ENCODE results near the gene TXNDC5.
"Not testable (repeated sequence)": the region's sequence is repeated elsewhere in the genome, so short reads cannot be mapped to it uniquely, and the experiment has no call there.

The TXNDC5 gene

DNA sequence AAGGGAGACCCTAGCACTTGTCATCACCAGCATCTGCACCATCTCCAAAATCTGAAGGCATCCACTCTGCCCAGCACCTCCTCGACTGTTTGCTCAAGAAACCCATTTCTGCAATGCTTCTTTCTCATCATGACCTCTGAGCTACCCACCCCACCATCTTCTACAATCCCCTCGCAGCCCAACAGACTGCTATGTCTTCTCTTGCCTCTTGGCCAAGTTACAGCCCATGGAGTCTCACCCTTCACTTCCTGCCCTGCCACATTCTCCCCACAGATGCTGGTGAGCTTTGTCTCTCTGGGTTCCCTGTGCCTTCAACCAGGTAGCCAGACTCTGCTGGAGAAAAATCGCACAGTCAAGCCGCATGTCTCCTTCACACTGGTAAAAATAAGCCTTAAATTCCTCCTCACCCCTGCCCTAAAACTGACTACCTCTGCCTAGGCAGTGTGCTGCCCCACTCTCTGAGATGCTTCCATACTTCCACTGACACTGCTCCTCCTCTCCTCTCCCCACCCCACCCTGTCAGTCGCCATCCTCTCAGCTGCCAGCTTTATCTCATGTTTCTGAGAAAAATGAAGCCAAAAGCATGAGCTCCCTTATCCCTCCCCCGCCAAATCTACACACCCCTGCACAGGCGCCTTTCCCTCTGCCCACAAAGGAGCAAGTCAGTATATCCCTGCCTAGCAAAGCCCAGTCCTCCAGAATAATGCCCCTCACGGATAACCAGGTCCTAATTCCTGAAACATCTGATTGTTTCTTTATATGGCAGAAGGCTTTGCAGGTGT lies 2.3 kb upstream of the TXNDC5 start:
- no peak for DNase-seq

DNA sequence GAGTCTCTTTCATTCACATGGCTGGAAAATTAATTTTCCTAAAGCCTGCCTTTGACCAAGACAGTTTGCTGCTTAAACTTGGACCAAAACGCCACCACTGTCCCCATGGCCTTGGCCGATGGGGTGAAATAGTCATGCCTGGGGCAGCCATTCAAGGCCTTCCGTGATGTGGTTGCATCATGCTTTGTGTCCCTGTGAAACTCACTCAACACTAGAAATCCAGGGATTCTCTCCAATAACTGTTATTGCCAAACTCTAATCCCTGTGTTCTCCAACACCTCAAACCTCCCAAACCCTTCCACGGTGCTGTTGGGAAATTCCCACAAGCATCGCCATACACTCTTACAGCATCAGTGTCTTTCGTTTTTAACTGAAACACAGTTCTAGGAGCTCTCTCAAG lies 1.4 kb upstream of the TXNDC5 start:
- DNase-seq, result no peak

DNA sequence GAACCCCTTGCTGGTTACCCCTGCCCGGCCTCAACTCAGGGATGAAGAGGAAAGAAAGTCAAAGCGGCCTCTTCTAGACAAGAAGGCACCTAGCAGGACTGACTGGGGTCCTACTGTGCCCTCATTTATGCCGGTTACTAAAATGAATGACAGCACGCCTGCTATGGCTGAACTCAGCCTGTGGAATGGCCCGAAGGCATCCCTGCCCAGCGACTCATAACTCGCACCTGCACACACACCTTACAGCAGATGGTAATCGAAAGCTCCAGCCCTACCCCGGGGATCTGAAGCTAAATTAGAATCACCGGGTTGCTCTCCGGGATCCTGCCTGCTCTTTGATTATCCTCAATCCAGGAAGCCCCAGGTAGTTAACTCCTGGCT lies 747 bp upstream of the TXNDC5 start:
- no peak for DNase-seq

DNA sequence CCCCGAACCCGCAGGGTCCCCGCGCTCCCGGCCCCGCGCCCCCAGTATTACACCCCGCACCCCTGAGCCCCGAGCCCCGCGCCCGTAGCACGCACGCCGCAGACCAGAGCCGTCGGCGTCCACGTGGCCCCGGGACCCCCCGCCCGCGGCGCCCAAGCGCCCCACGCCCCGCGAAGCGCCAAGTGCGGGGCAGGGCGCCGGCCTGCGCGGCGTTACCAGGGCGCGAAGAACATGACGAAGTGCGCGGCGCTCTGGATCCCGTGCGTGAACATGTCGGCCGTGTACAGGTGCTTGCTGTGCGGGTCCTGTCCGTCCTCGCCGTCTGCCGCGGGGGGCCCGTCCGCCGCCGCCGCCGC lies 312 bp downstream of the TXNDC5 start:
- no peak for DNase-seq

DNA sequence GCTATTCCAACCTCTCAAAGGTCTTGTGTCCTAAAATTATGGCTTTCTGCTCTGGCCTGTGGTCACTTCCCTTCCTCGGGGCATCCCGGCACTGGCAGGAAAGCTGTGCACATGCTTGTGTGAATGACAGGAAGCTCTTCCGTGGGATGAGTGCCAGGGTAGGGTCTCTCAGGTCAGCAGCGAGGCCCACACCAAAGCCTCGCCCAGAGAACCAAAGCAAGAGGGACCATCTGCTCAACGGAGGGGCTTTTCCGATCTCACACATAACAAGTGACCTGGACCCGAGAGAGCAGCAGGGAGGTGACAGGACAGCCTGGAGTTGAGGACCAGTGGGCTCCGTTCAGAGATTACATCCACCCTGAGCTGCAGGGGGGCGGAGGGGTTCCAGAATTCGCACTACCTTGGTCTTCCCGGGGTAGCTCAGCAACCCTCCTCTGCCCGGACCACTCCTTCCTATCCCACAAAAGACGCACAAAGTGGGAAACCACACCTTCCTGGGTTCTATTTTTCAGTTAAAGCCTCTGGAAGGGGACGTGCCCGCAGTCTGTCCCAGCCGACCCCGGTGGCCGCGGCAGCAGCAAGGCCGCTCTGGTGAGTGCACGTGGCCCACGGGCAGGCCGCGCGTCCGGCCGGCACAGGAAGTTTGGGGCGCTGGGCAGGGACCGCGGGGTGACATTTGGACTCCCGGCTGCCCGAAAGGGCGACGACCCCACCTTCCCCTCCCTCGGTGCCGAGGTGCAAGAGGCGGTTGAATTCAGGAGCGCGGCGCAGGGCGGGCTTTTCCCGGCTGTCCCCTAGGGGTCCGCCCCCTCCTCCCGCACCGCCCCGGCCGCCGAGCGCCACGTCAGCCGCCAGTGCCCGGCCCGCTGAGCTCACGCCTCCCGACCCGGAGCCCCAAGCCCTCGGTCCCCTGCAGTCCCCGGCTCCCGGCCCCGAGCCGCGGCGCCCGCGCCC lies 988 bp downstream of the TXNDC5 start:
- DNase-seq, result peak; percentile 54

DNA sequence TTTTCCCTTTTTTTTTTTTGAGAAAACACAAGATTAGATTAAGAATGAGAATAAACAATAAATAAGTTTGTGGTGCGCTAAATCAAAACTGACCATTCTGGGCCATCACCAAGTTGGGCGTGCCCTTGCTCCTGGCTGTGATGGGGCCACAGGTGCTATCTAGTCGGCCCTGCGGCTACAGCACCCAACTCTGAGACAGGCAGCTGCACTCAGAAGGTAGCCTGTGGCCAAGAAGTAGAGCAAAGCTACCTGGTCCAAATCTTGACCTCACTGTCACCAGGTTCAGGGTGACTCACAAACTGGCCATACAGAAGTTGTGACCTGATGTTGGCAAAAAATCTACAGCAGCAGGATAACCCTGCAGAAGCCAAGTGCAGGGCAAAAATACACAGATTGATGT lies 3.4 kb downstream of the TXNDC5 start:
- no peak for DNase-seq

DNA sequence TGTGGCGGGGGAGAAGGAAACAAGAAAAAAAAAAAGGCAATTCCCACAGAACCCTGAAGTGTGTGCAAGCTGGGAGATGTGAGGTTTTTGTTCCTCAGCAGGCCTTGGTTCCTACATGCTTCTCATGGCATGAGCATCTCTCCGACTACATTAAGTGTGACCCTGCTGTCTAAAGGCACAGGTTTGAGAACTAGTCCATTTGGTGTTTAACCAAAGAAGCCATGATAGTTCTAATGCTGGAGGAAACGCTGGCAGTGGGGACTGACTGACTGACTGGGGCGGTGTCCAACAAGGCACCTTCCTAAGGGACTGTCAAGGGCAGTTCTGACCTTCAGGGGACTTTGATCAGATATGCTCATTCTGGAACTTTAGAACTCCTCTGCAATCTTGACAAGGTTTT lies 3.8 kb downstream of the TXNDC5 start:
- DNase-seq, result no peak

DNA sequence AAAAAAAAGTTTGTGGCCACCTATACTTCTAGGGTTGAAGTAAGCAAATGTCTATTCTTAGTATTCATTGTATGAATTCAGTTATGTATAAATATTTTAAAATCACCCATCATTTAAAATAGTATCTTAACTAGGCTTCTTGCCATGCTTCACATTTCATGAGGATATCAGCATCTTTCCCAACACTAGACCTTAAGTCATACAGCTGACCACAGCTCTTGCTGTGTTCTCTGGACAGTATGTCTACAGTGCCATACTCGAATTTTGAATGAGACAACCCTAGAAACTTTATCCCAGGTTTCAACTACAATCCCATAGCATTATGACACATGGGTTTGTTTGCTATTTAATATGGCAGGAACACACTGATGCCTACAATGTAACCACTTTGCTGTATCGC lies 5.2 kb downstream of the TXNDC5 start:
- DNase-seq, result no peak

DNA sequence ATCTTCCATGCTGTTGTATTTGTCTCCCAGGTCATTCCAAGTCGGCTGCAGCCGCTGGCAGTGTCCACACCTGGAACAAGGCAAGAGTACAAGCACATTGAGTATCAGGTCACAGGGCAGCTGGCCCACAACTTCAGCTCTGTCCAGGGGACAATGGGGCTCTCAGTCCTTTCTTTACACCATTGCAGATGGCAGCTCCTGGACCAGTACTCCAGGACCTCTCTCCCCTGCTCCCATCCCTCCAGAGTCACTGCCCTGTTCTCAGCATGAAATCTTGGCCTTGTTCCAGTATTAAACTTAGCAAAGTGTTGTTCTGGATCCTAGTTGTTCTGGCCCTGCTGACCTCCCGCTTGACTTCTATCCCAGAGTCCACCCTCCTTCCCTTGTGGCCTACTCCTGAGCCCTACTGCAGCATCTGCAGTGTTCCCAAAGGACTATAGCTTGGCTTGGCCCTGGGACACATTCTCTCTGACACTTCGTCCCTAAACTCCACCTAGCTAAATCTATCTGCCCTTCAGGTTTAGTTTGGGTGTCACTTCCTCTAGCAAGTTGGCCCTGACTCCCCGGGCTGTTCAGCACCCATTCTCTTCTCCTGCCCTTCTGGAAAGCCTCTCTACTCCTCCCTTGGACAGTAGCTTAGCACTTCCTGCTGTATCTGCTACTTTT lies 5.8 kb downstream of the TXNDC5 start:
- no peak for DNase-seq

DNA sequence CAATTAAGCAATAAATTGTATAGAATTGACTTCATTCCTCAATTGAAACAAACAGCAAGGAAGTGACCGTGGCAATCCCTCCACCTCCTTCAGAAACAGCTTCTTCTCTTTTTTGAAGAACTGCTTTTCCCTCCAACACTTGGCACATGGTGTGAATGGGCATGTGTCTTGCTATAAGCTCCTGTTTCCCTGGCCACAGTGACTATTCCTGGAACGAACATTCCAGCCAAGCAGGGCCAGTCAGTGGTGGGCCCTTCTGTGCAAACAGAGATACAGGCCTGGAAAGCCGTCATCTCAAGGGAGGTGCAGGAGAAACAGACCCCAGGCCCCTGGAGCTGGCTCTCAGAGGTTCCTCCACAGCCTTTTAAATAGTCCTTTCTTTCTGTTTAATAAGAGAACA lies 6.9 kb downstream of the TXNDC5 start:
- DNase-seq, result no peak

DNA sequence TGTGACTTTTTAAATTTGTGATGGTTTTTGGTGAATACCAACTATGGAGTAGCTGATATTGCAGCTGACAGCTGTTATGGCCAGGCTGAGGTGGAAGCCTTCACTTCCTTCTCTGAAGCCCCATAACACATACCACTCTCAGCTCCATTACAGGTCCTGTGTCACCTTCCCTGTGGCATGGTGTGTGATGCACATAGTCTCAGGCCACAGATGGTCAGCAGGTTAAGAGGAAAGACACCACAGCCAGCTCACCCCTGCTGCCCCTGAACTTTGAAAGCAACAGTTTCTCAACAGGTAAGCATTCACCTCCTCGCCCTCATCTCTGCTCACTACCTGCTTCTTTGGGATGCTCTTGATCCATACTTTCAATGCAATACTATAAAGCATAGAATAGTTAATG lies 7.7 kb downstream of the TXNDC5 start:
- DNase-seq, result no peak

DNA sequence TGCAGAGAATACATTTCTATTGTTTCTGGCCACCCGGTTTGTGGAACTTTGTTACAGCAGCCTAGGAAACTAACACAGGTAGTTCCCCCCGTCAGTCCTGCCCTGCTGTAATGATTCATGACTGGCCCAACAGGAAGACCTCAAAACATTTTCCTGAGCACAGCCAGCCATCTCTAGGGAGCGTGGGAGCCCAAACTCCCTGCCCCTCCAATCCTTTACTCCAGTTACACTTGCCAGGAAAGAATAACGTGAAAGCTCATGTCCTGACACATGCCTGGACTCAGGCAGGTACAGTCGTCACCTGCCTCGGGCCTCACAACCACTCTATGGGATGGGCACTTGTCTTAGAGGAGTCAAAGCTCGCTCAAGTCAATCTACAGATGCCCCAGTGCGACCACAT lies 8.4 kb downstream of the TXNDC5 start:
- DNase-seq, result no peak

DNA sequence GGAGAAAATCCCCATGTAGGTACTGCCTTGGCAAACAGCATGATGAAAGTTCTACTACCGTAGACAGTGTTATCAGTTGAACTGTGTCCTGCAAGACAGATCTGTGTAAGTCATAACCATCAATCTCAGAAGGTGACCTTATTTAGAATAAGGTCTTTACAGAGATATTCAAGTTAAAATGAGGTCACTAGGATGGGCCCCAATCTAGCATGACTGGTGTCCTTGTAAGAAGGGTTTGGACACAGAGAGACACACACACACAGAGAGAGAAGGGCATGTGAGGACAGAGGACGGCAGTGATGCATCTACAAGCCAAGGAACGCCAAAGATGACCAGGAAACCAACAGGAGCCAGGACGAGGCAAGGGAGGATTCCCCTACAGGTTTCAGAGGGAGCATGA lies 8.8 kb downstream of the TXNDC5 start:
- DNase-seq, result no peak

DNA sequence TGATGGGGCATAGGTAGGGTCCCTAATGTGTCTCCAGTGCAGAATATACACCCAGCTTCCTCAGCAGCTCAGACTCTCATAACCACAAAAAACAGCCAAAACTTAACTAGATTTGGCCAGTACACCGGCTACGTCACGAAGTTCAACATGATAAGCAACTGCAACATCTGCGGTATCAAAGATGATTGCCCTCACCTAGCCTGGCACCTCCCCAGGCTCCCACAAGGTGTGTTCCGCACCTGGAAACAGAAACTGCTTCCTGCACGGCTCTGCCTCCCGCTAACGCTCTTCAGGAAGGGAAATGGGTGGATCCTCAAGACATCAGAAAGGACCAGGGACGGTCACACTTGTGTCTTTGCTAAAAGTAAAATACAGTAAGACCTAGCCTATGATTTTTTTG lies 9.5 kb downstream of the TXNDC5 start:
- no peak for DNase-seq

DNA sequence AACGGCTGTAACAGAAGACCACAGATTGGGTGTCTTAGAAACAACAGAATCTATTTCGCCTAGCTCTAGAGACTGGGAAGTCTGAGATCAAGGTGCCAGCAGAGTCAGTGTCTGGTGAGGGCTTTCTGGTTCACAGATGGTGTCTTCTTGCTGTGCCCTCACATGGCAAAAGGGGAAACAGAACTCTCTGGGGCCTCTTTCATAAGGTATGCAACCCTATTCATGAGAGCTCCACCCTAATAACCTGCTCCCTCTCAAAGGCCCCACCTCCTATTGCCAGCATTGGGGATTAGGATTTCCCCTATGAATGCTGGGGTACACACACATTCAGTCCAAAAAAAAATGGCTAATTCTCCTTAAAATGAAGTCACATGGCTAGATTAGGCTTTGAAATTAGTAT lies 10.0 kb downstream of the TXNDC5 start:
- no peak for DNase-seq

DNA sequence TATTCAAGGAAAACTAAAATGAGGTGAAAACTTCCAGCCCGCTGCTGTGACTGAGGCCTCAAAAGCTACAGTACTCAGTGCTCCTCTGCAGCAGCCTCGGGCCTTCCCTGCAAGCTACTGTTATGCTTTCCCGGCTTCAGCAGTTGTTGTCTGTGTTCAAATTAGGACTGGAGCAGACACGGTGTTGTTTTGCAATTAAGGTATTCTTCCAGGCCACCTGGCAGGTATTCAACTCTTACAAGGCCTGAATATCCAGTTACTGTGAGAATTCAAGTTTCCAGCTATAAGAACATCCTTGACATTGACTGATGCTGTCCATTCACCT lies 10.7 kb downstream of the TXNDC5 start:
- DNase-seq, result no peak

DNA sequence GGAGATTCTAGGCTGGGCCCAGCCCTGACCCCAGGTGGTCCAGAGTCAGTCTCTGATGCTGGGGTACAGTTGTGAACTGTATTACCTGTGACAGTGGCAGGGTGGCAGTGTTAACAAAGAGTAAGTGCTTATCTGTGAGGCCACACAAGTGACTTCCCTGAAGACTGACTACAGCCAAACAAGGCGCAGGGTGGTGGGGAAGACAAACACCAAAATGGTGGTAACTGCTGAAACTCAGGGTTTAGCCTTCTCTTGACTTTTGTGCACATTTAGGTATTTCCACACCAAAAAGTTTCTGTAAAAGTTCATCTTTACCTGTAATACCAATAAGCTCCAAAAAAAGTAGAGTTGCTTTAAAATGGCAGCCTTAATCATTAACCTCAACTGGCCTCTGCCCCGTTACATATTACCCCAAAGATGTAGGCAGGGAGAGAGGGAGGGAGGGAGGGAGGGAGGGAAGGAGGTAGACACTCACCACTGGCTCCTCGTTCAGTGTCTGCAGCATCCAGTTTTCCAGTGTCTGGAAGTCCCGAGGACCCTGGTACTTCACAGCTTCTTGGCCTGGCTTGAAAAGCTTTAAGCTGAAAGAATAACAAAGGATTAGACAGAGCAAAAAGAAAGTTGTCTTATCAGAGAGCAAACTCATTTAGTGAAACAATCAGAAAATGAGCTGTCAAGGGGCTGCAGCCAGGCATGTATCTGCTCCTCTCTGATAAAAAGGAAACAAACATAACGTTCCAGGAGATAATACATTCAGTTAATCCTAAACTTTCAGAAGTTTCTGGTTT lies 11.3 kb downstream of the TXNDC5 start:
- DNase-seq, result no peak

DNA sequence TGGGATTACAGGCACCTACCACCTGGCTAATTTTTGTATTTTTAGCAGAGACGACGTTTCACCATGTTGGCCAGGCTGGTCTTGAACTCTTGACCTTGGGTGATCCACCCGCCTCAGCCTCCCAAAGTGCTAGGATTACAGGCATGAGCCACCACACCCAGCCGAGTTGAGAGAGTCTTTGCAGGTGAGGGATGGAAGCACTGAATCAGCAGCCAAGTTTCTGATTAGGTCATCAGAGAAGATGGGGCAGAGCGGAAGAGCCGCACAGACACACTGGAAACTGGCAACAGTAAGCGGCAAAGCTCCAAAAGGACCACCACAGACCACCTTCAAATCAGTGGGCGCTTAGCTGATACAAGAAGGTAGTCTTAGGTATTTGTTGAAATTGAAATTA lies 12.4 kb downstream of the TXNDC5 start:
- DNase-seq, result not testable (repeated sequence)

DNA sequence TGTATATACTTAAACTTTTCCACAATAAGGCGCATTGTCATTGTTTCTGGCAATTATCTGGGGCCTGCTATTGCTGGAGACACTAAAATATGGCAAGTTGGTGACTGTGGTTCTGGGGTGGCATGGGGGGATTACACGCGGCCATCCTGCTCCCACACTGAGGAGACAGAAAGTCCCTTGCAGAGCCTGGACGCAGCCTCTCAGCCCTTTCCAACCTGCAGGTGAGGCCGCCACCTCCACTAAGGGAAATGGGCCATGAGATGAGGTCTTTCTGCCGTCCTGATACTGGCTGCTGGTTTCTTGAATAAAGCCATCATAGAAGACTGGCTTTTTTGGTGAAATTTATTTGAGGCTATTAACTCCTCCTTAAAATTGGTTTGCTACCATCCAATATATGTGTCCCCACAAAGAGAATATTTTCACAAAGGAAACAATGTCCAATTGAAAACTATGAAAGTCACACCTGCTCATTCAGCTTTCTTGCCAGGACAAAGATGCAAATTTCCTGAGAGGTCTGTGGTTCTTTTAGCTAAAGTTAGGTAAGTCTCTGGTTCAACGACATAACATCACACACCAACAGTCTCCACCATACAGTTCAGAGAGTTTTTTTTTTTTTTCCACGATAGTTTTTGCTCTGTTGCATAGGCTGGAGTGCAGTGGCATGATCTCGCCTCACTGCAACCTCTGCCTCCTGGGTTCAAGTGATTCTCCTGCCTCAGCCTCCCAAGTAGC lies 13.0 kb downstream of the TXNDC5 start:
- no peak for DNase-seq

DNA sequence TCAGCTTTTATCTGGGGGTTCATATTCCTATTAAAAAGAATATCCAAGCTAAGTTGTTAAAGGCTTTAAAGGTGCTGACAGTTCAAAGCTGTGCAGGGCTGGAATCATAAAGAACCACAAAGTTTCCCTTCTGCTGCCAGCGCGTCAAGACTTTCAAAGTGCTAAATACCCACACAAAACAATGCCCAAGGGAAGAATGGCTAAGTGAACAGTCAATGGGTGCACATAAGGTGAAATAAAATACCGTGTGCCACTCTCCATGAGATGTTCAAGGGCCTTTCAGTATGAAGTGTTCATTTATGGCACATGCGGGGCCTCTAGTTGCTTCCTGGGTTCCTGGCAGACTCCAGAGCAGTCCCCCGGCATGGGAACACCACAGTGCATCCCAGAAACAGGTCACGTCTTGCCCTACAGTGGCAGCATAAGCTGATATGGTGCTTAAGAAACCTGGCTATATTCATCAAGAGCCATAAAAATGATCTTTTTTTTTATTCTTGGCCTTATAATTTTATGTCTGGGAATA lies 14.1 kb downstream of the TXNDC5 start:
- no peak for DNase-seq

DNA sequence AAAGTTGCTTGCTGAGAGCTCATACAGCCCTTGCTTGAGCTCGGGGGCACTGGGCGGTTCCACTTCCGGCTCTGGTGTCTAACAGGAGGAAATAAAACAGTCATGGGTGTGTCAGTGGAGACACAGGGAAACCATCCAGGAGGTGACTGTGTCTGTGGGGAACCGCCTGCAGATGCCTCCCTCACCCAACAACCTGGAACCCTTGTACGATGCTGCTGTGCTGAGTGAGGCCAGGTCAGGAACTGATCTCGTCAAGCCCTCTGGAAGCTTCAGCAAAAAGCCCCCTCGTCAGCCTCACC lies 15.5 kb downstream of the TXNDC5 start:
- DNase-seq, result no peak
